ENCODE data around the gene VPS37B. TPM values are rescaled to one million over a fixed set of nuclear protein-coding genes. Genes with fewer than 3 reads are reported as not detected.
A peak's percentile ranks its signal among the peaks of the same experiment; 100 is the strongest.
"Not testable (repeated sequence)": the region's sequence is repeated elsewhere in the genome, so short reads cannot be mapped to it uniquely, and the experiment has no call there.

VPS37B gene
- total and polyA plus RNA-seq, 4 experiments from 2014 or later = 18.8 to 23.7 (median 22.2) TPM

DNA sequence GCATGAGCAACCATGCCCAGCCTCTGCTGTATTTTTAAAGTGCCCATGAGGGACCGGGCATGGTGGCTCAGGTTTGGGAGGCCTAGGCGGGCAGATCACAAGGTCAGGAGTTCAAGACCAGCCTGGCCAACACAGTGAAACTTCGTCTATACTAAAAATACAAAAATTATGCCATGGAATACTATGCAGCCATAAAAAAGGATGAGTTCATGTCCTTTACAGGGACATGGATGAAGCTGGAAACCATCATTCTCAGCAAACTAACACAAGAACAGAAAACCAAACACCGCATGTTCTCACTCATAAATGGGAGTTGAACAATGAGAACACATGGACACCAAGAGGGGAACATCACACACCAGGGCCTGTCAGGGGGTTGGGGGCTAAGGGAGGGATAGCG, 9.3 kb upstream of the VPS37B start:
- DNase-seq; H3K9me3 ChIP-seq (ENCODE audit: control insufficient read depth in 1 of 2, low read length in 2 of 2); H3K27me3 Mint-ChIP-seq; CTCF ChIA-PET (ENCODE audit: partially characterized antibody); H3K27ac ChIP-seq (ENCODE audit: low read depth, low read length); intact Hi-C loops (cut with micrococcal nuclease); H3K4me3 ChIP-seq (ENCODE audit: low read length in 2 of 2); H3K27me3 ChIP-seq (ENCODE audit: insufficient read depth, low read length); H3K36me3 ChIP-seq (ENCODE audit: insufficient read depth, low read length); H3K9me3 Mint-ChIP-seq; POLR2A ChIA-PET (ENCODE audit: partially characterized antibody); H3K4me3 Mint-ChIP-seq; H3K36me3 Mint-ChIP-seq; H3K27ac Mint-ChIP-seq: not testable (repeated sequence)
- peaks cover 14% of the 10 kb centered on the region for H3K4me1 ChIP-seq (ENCODE audit: insufficient read depth, low read length)
- peaks cover 4 to 18% (median 10%) of the 10 kb centered on the region in 4 donors for H3K4me1 Mint-ChIP-seq

DNA sequence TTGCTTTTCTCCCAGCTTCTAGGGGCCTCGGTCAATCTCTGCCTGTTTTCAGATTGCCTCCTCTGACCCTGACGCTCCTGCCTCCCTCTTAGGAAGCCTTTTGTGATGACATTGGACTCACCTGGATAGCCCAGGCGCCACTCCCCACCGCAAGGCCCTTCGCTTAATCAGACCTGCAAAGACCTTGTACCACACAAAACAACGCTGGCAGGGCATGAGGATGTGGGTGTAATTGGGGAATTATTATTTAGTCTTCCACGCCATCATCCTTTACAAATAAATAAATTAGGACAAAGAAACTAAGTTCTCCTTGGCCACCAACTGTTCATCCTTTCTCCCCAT, 7.7 kb upstream of the VPS37B start:
- H3K4me1 Mint-ChIP-seq = peaks cover 15 to 34% (median 24%) of the 10 kb centered on the region in 4 donors
- no peak overlapping the region for H3K4me3 ChIP-seq (ENCODE audit: low read length in 2 of 2)
- no peak overlapping the region for H3K4me3 Mint-ChIP-seq
- H3K9me3 Mint-ChIP-seq = no peaks in the 10 kb centered on the region
- H3K4me1 ChIP-seq (ENCODE audit: insufficient read depth, low read length) = peaks cover 30% of the 10 kb centered on the region
- no peaks in the 10 kb centered on the region for H3K36me3 ChIP-seq (ENCODE audit: insufficient read depth, low read length)
- H3K27ac ChIP-seq (ENCODE audit: low read depth, low read length) = no peak overlapping the region
- ChIA-PET CTCF (ENCODE audit: partially characterized antibody) (interaction anchor here (1.0 kb wide), 1 partner anchor 44 kb away, joined by 3 read pairs; no protein-coding TSS in a partner anchor), POLR2A (ENCODE audit: partially characterized antibody) (no interaction called here)
- intact Hi-C loops (cut with micrococcal nuclease) = no loop called here
- H3K27me3 ChIP-seq (ENCODE audit: insufficient read depth, low read length) = no peaks in the 10 kb centered on the region
- no peaks in the 10 kb centered on the region for H3K27me3 Mint-ChIP-seq
- no peaks in the 10 kb centered on the region for H3K9me3 ChIP-seq (ENCODE audit: control insufficient read depth in 1 of 2, low read length in 2 of 2)
- DNase-seq = no peak
- H3K27ac Mint-ChIP-seq = peak overlapping the region in 1 of 7 donors; percentile 17
- no peaks in the 10 kb centered on the region for H3K36me3 Mint-ChIP-seq

GRCh38 chr12:122902854-122903692, 7.1 kb upstream of the VPS37B start:
- intact Hi-C loops (cut with micrococcal nuclease) = no loop called here
- peaks cover 21 to 40% (median 30%) of the 10 kb centered on the region in 4 donors for H3K4me1 Mint-ChIP-seq

DNA sequence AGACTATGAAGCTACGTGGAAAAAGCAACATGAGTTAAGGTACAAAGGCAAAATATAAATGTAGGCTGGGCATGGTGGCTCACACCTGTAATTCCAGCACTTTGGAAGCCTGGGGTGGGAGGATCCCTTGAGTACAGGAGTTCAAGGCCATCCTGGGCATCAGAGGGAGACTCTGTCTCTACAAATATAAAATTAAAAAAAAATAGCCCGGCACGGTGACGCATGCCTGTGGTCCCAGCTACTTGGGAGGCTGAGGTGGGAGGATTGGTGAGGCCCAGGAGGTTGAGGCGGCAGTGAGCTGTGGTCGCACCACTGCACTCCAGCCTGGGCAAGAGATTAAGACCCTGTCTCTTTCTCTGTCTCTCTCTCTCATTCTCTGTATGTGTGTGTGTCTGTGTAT, 4.0 kb upstream of the VPS37B start:
- Mint-ChIP-seq H3K27me3 (no peaks in the 10 kb centered on the region), H3K36me3 (peaks cover 0 to 9% of the 10 kb centered on the region in 2 donors), H3K9me3 (peaks cover 0 to 10% (median 0%) of the 10 kb centered on the region in 8 donors), H3K27ac (peak overlapping the region; percentile 44 to 99 (median 87)), H3K4me1 (peaks cover 34 to 68% (median 51%) of the 10 kb centered on the region in 4 donors), H3K4me3 (peak overlapping the region in 2 of 8 donors; percentile 35 to 36)
- ChIA-PET POLR2A (ENCODE audit: partially characterized antibody) (interaction anchor here (1.6 to 9.5 kb wide), 4 partner anchors 13 to 64 kb away, joined by 5 to 104 read pairs (median 86); partner anchors contain the start of gene HIP1R), CTCF (ENCODE audit: partially characterized antibody) (interaction anchor here (0.8 to 5.9 kb wide), 4 partner anchors 29 to 106 kb away, joined by 3 to 34 read pairs (median 16); no protein-coding TSS in a partner anchor)
- intact Hi-C loops (cut with micrococcal nuclease) = loop anchor here (5.0 to 10.0 kb wide), 2 partner anchors 52 to 465 kb away; partner anchors contain the start of gene SBNO1
- DNase-seq = no peak
- no peak overlapping the region for H3K4me3 ChIP-seq (ENCODE audit: low read length in 2 of 2)
- no peaks in the 10 kb centered on the region for H3K27me3 ChIP-seq (ENCODE audit: insufficient read depth, low read length)
- peaks cover 62% of the 10 kb centered on the region for H3K4me1 ChIP-seq (ENCODE audit: insufficient read depth, low read length)
- peak overlapping the region; percentile 23 for H3K27ac ChIP-seq (ENCODE audit: low read depth, low read length)
- no peaks in the 10 kb centered on the region for H3K9me3 ChIP-seq (ENCODE audit: control insufficient read depth in 1 of 2, low read length in 2 of 2)
- H3K36me3 ChIP-seq (ENCODE audit: insufficient read depth, low read length) = no peaks in the 10 kb centered on the region

More at GRCh38 chr12:122902854-122903692, 7.1 kb upstream of the VPS37B start:
- Histone ChIP-seq H3K4me1 (ENCODE audit: insufficient read depth, low read length) (peaks cover 36% of the 10 kb centered on the region), H3K36me3 (ENCODE audit: insufficient read depth, low read length) (no peaks in the 10 kb centered on the region), H3K27ac (ENCODE audit: low read depth, low read length) (no peak overlapping the region), H3K27me3 (ENCODE audit: insufficient read depth, low read length) (no peaks in the 10 kb centered on the region), H3K9me3 (ENCODE audit: control insufficient read depth in 1 of 2, low read length in 2 of 2) (no peaks in the 10 kb centered on the region), H3K4me3 (ENCODE audit: low read length in 2 of 2) (no peak overlapping the region)
- no peak for DNase-seq
- H3K27ac Mint-ChIP-seq = peak overlapping the region in 4 of 7 donors; percentile 17 to 77 (median 30)
- H3K36me3 Mint-ChIP-seq = no peaks in the 10 kb centered on the region
- H3K4me3 Mint-ChIP-seq = no peak overlapping the region
- ChIA-PET POLR2A (ENCODE audit: partially characterized antibody) (interaction anchor here (0.5 to 1.2 kb wide), 3 partner anchors 13 to 330 kb away, joined by 3 to 4 read pairs (median 3); partner anchors contain the start of genes MPHOSPH9 and MTRFR), CTCF (ENCODE audit: partially characterized antibody) (interaction anchor here (1.0 kb wide), 1 partner anchor 44 kb away, joined by 3 read pairs; no protein-coding TSS in a partner anchor)
- no peaks in the 10 kb centered on the region for H3K27me3 Mint-ChIP-seq
- no peaks in the 10 kb centered on the region for H3K9me3 Mint-ChIP-seq

- H3K27me3 Mint-ChIP-seq = no peaks in the 10 kb centered on the region
- no peak for DNase-seq
- no peaks in the 10 kb centered on the region for H3K27me3 ChIP-seq (ENCODE audit: insufficient read depth, low read length)
- peak overlapping the region in 1 of 2 donors; percentile 54 for H3K4me3 ChIP-seq (ENCODE audit: low read length in 2 of 2)
- peaks cover 0 to 10% (median 0%) of the 10 kb centered on the region in 8 donors for H3K9me3 Mint-ChIP-seq
- peaks cover 58 to 91% (median 76%) of the 10 kb centered on the region in 4 donors for H3K4me1 Mint-ChIP-seq
- H3K36me3 ChIP-seq (ENCODE audit: insufficient read depth, low read length) = no peaks in the 10 kb centered on the region
- H3K4me3 Mint-ChIP-seq = peak overlapping the region; percentile 88 to 97 (median 92)
- H3K9me3 ChIP-seq (ENCODE audit: control insufficient read depth in 1 of 2, low read length in 2 of 2) = no peaks in the 10 kb centered on the region
- ChIA-PET CTCF (ENCODE audit: partially characterized antibody) (interaction anchor here (1.7 to 5.9 kb wide), 6 partner anchors 16 to 103 kb away, joined by 4 to 34 read pairs (median 22); no protein-coding TSS in a partner anchor), POLR2A (ENCODE audit: partially characterized antibody) (interaction anchor here (0.7 to 9.5 kb wide), 9 partner anchors 9 to 395 kb away, joined by 4 to 104 read pairs (median 17); partner anchors contain the start of genes ABCB9, ARL6IP4, HIP1R and OGFOD2)
- peak overlapping the region; percentile 93 to 100 (median 100) for H3K27ac Mint-ChIP-seq
- peaks cover 5 to 17% of the 10 kb centered on the region in 2 donors for H3K36me3 Mint-ChIP-seq
- intact Hi-C loops (cut with micrococcal nuclease) = loop anchor here (2.0 to 10.0 kb wide), 3 partner anchors 56 to 468 kb away; partner anchors contain the start of genes OGFOD2 and SBNO1
- peak overlapping the region; percentile 86 for H3K27ac ChIP-seq (ENCODE audit: low read depth, low read length)
- peaks cover 89% of the 10 kb centered on the region for H3K4me1 ChIP-seq (ENCODE audit: insufficient read depth, low read length)
These were observed 738 bp upstream of the VPS37B start for GRCh38 chr12:122896662-122897061.

- Histone ChIP-seq H3K4me1 (ENCODE audit: insufficient read depth, low read length) (peaks cover 90% of the 10 kb centered on the region), H3K27me3 (ENCODE audit: insufficient read depth, low read length) (no peaks in the 10 kb centered on the region), H3K27ac (ENCODE audit: low read depth, low read length) (peak overlapping the region; percentile 86), H3K36me3 (ENCODE audit: insufficient read depth, low read length) (no peaks in the 10 kb centered on the region), H3K9me3 (ENCODE audit: control insufficient read depth in 1 of 2, low read length in 2 of 2) (no peaks in the 10 kb centered on the region), H3K4me3 (ENCODE audit: low read length in 2 of 2) (peak overlapping the region; percentile 54 to 79)
- Mint-ChIP-seq H3K27ac (peak overlapping the region; percentile 93 to 100 (median 100)), H3K4me3 (peak overlapping the region; percentile 88 to 97 (median 92)), H3K36me3 (peaks cover 5 to 19% of the 10 kb centered on the region in 2 donors), H3K27me3 (no peaks in the 10 kb centered on the region), H3K9me3 (peaks cover 0 to 12% (median 0%) of the 10 kb centered on the region in 8 donors), H3K4me1 (peaks cover 65 to 95% (median 80%) of the 10 kb centered on the region in 4 donors)
- ChIA-PET POLR2A (ENCODE audit: partially characterized antibody) (interaction anchor here (0.6 to 9.5 kb wide), 9 partner anchors 8 to 473 kb away, joined by 3 to 104 read pairs (median 8); partner anchors contain the start of genes ABCB9, HIP1R and OGFOD2), CTCF (ENCODE audit: partially characterized antibody) (interaction anchor here (1.2 to 4.2 kb wide), 4 partner anchors 14 to 57 kb away, joined by 3 to 30 read pairs (median 10); no protein-coding TSS in a partner anchor)
- DNase-seq = no peak
- intact Hi-C loops (cut with micrococcal nuclease) = loop anchor here (1.0 to 10.0 kb wide), 4 partner anchors 8 to 469 kb away; partner anchors contain the start of gene SBNO1
These were observed 612 bp downstream of the VPS37B start for GRCh38 chr12:122895320-122895703.

All from CD4-positive, alpha-beta memory T cell (primary cell).